ENCODE results near the gene PFKL.
"Not testable (repeated sequence)": the region's sequence is repeated elsewhere in the genome, so short reads cannot be mapped to it uniquely, and the experiment has no call there.

PFKL gene

DNA sequence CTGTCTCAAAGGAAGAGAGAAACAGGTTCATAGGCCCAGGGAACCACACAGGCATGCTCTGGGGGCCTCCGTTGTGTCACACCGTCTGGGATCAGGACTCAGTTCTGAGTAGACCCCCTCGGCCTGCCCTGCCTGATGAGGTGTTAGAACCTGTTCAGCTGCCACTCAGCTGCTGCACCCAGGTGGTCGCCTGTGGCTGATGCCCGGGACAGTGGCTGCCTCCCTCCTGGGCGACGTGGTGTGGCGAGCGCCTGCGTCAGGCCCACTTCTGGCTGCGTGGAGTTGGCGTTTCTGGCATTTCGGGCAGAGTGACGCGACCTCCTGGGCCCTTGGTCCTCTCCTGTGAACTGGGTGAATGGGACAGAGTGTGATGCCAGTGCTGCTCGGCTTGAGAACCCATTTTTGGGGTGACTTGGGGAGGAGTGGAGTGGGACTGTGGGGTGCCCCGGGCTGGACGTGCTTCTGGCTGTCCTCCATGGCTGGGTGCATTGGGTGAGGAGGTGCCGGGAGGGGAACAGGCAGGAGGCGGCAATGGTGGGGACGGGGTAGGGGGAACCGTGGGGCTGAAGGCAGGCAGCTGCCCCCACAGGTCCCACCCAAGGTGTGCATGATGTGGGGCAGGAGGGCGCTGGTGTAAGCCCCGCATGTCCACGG, 28.5 kb downstream of the PFKL start:
- no peak for DNase-seq (ENCODE audit: low spot score)

DNA sequence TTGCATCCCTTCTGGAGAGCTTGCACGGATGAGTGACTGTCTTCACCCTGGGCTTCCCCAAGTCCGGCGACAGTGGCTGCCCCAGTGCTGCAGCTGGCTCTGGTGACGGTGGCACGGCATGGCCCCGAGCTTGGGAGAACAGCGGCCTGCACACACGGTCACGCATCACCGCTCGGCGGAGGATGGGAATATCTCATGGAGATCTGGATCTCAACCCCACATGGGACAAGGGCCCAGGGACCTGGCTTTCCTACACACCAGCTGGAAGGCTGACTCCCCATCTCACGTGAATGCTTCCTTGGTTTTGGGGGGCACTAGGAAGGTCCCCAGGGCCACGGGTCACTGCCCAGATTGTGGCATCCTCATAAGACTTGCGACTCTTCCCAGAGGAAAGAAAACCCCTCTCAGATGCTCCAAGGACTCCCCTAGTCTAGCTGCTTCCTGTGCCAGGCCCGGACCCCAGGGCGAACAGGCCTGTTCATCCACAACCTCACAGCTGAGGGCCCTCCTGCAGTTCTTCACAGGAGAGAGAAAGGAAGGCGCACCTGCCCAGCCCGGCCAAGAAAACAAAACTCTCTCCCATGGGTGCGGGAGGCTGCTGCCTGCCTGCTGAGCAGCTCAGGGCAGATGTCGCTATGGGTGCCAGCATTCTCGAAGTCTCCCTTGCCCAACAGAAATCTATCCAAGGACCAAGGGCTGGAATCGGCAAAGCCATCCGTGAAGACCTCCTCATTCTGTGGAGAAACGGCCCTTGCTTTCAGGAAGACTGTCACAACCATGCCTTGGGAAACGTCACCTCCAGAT, 29.4 kb downstream of the PFKL start:
- DNase-seq (ENCODE audit: low spot score) = peak; percentile 45

DNA sequence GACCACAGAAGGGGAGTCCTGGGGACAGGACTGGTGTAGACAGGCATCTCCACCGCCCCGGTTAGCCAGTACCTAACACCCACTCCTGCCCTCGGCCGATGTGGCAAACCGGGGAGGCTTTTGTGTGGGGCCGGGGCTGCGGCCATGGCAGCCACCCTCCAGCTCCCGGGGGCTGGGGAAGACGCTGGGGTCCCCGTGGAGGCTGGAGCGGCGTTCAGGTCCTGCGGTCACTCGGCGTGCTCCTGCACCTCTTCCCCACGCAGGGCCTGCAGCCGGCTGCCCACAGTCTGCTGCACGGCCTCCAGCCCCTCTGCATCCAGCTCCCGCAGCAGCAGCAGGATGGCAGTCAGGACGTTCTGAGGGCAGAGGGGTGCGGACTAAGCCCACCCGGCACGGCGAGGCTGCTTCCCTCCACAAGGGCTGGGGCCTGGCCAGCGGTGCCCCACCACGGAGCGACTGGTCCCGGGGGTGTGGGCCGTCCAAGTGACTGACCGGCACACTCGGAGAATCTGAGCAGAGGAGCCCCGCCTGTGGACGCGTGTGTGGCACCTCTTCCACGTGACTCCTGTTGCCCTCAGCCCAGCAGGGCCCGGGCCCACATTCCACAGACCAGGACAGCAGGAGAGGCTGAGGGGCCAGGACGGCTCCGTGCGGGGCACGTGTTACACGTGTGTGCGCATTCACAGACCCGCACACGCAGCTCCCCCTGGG, 30.3 kb downstream of the PFKL start:
- DNase-seq (ENCODE audit: low spot score) = no peak

DNA sequence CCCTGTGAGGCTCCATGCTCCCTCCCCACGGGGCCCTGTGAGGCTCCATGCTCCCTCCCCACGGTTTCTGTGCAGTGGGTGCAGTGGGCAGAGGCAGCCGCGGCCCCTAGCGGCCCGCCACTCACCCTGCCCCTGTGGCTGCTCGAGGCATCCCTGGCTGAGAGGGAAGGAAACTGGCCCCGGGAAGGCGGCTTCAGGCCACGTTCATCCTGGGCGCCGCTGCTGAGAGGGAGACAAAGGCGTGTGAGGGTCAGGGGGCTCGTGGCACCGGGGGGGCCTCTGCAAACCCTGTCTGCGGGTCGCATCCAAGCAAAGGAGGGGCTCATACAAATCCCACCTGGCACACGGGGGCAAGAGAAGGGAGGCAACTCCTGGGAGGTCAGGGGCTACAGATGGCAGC, 30.8 kb downstream of the PFKL start:
- no peak for DNase-seq (ENCODE audit: low spot score)

DNA sequence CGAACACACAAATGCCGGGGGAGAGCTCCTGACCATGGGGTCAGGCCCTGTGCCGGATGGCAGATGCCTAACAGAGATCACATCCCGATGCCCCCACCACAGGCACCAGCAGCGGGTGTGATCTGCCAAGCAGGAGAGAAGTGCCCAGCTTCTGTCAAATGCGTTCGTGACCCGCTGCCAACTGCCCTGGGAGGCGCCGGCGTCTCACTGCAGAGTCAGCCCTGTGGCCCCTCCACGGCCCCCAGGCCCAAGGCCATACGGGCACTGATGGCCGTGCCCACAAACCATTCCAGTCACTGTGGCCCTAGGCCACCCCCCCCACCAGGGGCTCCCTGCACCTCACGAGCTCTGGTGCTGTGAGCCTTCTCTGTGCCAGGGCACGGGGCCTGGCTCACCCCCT, 31.4 kb downstream of the PFKL start:
- no peak for DNase-seq (ENCODE audit: low spot score)

DNA sequence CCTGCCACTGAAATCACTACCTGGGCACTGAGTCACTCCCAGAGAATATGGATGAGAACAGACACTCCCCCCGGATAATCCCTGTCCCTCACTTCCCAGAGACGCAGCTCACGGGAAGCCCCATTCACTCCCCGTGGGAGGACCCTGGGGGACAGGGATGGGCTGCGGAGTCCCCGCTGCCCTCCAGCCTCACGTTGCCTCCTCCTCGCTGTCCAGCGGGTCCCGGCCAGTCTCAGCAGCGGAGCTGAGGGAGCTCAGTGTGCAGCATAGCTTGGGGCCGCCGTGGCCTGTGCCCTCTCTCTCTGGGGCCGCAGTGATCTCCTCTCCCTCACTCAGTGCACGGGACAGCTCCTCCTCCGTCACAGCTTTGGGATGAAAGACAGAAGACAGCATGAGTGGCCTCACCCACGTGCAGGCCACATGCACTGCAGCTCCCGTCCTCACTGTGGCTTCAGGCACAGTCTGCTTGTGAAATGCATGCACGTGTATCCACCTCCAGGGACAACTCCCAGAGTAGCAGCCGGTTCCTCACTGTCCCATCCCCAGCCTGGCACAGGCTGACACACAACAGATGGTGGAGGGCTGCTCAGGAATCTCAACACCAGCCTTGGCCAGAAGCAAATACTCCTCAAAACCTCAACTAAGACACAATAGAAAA, 31.9 kb downstream of the PFKL start:
- no peak for DNase-seq (ENCODE audit: low spot score)

DNA sequence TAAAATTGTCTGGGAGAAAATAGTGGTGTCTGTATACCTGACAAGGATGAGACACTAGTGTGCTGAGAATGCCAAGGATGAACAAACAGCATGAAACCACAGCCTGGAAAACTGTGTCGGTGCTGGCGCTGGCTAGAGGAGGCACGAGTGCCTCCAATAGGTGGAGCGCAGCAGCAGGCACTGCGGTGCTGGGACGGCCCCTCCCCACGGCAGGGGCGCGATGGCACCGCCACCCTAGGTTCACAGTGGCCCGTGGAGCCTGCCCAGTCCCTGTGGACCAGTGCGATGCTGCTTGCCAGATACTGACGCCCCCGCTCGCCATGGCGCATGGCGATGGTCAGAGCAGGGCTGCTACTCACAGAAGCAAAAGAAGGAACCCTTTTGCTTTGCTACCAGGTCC, 32.5 kb downstream of the PFKL start:
- no peak for DNase-seq (ENCODE audit: low spot score)

DNA sequence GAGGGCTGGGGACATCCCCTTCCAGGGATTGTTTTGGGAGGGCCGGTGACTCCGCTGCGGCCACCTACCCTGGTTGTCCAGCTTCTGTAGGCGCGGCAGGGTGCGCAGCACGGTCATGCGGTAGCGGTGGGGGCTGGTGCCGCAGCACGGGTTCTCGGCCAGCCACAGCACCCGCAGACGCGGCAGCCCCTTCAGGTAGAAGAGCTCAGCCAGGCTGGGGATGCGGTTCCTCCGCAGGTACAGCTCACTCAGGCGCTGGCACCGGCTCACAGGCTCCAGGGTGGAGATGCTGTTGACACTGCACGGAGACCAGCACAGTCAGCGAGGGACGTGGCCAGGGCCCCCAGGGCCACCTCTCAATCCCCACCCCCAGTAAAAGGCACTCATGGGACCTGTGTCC, 33.1 kb downstream of the PFKL start:
- no peak for DNase-seq (ENCODE audit: low spot score)

DNA sequence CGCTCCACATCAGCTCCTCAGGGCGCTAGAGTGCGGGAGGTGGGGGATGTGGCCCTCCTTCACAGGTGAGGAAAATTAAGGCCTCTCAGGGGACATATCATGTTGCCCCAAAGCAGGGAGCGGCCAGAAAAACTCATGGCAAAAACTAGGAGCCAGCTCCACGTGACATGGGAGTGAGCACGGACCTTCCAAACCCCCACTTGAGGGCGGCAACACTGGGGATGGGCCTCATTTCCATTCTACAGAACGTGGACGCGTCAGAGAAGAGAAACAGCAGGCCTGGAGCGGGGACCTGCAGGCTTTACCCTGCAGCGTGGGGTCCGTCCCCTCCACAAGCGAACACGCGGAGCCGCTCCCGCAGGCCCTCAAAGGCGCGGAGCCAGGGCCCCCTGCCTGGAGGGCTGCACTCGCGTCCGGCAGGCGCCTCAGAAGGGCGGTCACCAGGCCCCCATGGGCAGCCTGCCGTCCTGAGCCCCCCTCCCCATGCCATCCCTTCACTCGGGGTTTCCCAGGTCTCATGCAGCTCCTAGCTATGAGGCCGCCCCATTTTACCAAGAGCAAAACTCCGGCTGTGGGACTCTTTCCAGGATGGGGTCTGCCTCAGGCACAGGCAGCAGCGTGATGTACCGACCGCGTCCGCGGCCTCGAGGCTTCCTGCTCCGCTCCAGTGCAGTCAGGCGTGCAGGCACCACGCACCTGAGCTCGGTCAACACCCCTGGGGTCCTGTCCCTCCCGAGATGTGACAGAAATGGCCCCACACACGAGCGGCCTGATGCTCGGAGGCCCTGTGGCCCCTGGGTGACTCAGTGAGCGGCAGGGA, 33.9 kb downstream of the PFKL start:
- DNase-seq (ENCODE audit: low spot score) = no peak

DNA sequence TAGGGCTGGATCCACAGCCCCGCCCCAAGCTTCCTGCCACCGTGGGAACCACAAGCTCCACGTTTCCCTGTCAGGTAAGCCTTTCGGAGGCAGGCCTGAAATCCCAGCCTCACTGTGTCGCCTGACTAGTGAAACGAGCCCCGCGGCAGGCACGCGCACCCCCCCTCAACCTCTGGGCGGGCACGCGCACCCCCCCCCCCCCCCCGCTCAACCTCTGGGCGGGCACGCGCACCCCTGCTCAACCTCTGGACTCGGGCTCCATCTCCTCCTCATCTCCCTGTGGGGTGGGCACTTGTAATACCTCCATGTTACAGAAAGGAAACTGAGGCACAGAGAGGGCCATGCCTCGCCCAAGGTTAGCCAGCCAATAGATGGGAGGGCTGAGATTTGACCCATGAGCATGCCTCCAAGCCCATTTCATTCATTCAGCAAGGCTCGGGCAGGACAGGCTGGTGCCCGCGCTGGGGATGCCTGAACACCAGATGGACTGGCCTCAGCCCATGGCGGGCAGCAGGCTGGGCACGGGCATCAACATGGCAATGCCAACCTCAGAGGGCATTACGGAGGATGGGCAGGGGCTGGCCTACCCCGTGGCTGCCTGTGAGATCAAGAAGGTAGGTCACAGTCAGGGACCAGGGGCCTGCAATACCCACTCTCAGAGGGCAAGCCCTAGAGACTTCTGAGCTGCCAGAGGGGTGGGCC, 34.6 kb downstream of the PFKL start:
- no peak for DNase-seq (ENCODE audit: low spot score)

DNA sequence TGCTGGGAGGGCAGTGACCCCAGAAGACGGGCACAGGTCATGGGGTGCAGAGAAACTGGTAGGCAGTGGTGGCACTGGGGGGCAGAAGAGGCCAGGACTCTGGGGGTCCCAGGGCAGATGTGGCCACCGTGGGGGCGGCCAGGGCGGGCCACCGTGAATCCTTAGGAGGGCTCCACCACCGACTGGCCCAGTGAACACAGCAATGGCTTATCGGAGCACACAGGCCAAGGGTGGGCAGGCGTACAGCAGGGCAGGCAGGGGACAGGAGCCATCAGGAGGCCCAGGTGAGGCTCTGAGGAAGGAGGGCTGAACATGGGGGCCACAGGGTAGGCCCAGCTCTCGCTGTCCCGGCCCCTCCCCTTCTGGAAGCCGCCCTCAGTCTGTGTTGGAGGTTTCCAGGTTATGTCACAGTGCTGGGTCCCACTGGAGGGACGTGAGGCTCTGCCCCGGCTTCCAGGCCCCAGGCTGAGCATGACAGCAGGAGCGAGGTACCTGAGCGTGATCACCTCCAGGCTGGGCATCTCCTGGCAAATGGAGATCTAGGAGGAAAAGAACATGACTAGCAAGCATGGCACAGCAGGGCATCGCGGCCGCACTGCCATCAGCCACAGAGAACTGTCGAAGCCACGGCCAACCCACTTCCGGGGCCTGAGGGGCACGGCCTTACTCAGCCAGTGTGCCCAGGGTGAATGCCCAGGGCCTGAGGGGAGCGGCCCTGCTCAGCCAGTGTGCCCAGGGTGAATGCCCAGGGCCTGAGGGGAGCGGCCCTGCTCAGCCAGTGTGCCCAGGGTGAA, 35.6 kb downstream of the PFKL start:
- DNase-seq (ENCODE audit: low spot score) = no peak

DNA sequence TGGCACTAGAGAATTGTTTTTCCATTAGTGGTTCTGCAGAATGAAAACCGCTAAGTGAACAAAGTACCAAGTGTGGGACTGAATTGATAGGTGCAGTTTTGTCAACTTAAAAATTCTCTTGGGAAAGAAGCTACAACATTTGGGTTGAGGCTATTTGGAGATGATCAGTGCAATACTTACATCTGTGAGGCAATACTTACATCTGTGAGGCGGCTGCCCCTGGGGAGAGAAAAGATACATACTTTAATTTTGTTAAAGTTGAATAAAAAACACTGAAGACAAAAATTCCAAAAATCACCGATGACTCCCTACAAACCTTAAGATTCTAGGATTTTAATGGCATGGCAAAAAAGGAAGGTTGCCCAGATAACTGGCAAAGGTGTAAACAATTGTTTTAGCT, 37.6 kb downstream of the PFKL start:
- DNase-seq (ENCODE audit: low spot score) = no peak

DNA sequence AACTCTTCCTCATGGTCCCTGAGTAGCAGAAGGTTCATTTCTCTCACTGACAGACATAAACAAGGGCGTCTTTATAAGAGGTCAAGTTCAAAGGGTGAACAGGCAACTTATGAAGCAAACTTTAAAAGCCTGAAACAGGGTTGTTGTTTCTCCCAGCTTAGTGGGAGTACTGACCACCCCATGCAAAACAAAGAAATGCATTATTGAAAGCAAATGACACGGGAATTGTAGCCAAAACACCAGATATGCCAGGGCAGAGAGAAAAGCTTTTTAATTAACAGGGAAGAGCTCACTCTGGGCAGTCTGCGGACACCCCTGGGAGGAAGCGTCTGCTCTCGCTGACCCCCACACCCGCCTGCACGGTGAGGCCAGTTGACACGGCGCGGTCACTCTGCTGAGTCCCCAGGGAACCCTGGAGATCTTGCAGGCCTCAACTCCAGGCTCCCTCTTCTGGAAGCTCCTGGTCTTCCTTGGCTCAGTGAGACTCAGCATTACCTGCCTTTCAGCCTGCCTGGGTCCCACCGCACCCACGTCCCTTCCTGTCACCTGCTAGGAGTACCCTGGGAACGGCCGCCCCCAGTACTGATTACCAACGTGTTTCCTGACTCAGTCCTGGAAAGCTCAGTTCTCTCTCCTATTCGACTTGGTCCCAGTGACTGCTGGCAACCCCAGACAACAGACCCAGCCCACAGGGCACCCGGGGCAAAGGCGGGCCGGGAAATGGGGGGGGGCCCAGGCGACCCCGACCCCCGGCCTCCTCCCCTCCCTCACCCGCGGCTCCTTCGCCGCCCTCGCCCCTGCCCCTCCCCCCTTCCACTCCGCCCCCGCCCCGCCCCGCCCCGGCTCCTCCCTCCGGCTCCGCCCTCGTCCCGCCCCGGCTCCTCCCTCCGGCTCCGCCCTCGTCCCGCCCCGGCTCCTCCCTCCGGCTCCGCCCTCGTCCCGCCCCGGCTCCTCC, 38.4 kb downstream of the PFKL start:
- peak; percentile 84 for DNase-seq (ENCODE audit: low spot score)

DNA sequence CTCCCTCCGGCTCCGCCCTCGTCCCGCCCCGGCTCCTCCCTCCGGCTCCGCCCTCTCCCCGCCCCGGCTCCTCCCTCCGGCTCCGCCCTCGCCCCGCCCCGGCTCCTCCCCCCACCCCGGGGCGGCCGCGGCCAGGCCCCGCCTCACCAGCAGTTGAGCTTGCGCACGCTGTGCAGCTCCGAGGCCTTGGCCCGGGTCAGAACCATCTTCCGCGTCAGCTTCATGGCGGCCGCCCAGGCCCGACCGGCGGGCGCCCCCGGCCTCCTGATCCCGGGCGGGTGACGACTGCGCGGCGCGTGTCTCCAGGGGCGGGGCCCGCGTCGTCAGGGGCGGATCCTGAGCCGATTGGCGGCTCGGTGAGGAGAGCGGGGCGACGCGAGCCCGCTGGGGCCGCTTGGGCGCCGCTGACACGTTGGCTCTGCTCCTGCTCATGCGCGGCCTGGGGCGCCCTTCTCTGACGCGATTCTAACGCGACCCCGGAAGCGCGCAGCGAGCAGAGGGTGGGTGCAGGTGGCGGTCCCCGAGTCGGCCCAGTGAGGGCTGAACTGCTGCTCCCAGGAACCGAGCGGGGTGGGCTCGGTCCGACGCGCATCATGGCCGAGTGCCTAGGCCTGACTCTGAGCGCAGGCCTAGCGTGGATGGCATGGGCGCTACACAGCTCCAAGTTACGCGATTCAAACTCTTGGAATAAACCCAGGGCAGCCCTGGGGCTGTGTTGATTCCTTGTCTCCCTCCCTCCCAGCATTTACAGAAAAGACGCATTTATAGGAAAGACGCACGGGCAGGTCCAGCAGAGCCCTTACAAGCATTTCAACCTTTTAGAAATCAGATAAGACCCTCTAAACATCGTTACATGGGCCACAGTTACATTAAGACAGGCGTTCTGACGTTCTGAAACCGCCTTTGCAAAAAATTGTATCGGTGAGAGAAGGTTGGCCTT, 39.4 kb downstream of the PFKL start, which contains the start of gene CFAP410:
Gene CFAP410, minus strand, starts transcription at position 420 of the 940 bp plus-strand sequence. Its CDS starts 196 bp downstream, at position 224.
- DNase-seq (ENCODE audit: low spot score) = peak; percentile 93

DNA sequence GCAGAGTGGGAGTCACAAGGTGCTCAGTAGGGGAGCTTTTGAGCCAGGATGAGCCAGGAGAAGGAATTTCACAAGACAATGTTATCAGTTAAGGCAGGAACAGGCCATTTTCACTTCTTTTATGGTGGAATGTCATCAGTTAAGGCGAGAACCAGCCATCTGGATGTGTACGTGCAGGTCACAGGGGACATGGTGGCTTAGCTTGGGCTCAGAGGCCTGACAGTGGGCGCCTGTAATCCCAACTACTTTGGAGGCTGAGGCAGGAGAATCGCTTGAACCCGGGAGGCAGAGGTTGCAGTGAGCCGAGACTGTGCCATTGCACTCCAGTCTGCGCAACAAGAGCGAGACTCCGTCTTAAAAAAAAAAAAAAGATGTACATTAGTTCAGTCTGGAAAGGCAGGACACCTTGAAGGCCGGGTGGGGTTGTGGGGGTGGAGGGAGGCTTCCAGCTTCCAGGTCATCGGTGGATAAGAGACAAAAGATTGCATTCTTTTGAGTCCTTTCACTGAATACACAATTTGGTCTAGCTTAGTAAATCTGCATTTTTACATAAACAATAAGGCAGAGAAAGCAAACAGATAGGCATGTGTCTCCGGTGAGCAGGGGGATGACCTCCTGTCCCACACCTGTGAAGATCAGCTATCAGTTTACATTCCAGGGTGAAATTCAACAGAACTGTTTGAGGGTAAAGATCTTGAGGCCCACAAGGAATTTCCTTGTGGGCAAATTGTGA, 42.0 kb downstream of the PFKL start:
- not testable (repeated sequence) for DNase-seq (ENCODE audit: low spot score)

DNA sequence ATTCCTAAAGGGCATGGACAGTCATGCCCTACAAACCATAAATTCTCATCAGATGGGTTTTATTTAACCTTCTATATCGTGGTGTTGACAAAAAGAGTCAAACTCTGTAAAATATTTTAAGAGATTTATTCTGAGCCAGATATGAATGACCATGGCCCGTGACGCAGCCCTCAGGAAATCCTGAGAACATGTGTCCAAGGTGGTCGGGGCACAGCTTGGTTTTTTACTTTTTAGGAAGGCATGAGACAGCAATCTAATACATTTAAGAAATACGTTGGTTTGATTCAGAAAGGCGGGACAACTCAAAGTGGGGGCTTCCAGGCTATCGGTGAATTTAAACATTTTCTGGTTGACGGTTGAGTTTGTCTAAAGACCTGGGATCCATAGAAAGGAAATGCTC, 43.1 kb downstream of the PFKL start:
- not testable (repeated sequence) for DNase-seq (ENCODE audit: low spot score)

Measured in pons (tissue), 1 donor.